ENCODE data around the gene CDYL.
A peak's percentile ranks its signal among the peaks of the same experiment; 100 is the strongest.

The CDYL gene

GRCh38 chr6:4910037-4910760, 134.0 kb downstream of the CDYL start:
- no peak for DNase-seq

- DNase-seq = no peak
Measured at GRCh38 chr6:4912559-4912958, 136.4 kb downstream of the CDYL start.

GRCh38 chr6:4913705-4914419, 137.7 kb downstream of the CDYL start:
- no peak for DNase-seq

- DNase-seq = peak; percentile 74
Measured at GRCh38 chr6:4914420-4915159, 138.4 kb downstream of the CDYL start.

GRCh38 chr6:4916954-4917561, 140.9 kb downstream of the CDYL start:
- DNase-seq = no peak

GRCh38 chr6:4920914-4921410, 144.8 kb downstream of the CDYL start:
- DNase-seq = peak; percentile 32

GRCh38 chr6:4922488-4923037, 146.4 kb downstream of the CDYL start:
- DNase-seq = no peak

GRCh38 chr6:4923081-4923480, 146.9 kb downstream of the CDYL start:
- DNase-seq = no peak

GRCh38 chr6:4924661-4925271, 148.6 kb downstream of the CDYL start:
- DNase-seq = no peak

GRCh38 chr6:4925580-4925979, 149.4 kb downstream of the CDYL start:
- DNase-seq = no peak

GRCh38 chr6:4928426-4928825, 152.2 kb downstream of the CDYL start:
- DNase-seq = peak; percentile 61

GRCh38 chr6:4929097-4929718, 153.0 kb downstream of the CDYL start:
- no peak for DNase-seq

- DNase-seq = no peak
Measured at GRCh38 chr6:4930025-4930691, 154.0 kb downstream of the CDYL start.

- DNase-seq = no peak
Measured at GRCh38 chr6:4931530-4932227, 155.5 kb downstream of the CDYL start.

GRCh38 chr6:4932228-4932903, 156.2 kb downstream of the CDYL start:
- no peak for DNase-seq

GRCh38 chr6:4935486-4935885, 159.3 kb downstream of the CDYL start:
- DNase-seq = no peak

- DNase-seq = no peak
Measured at GRCh38 chr6:4935975-4936680, 159.9 kb downstream of the CDYL start.

- peak; percentile 59 for DNase-seq
Measured at GRCh38 chr6:4936681-4937041, 160.5 kb downstream of the CDYL start.

GRCh38 chr6:4937414-4937813, 161.2 kb downstream of the CDYL start:
- DNase-seq = no peak
